CD4-positive, alpha-beta T cell (primary cell): Measurements from ENCODE around the gene MRPL53. TPM values are rescaled to one million over a fixed set of nuclear protein-coding genes. Genes with fewer than 3 reads are reported as not detected.

Experiments
- ATAC-seq: fragments of 200-7000 bp; cut with Tn5 transposase; one replicate; pipeline ENCODE4 v1.10.0; 2022; ENCODE audit warnings: mild to moderate bottlenecking; ENCODE audit not compliant: poor library complexity
- CTCF ChIA-PET: fragments of 350-600 bp; sonication (Branson Sonifier 250); formaldehyde crosslinking; loops from one replicate; lab custom pipeline; 2021; ENCODE audit warnings: antibody characterized with exemption, inconsistent platforms; lab: Charles Lee
- POLR2A ChIA-PET: fragments of 350-600 bp; sonication (Branson Sonifier 250); formaldehyde crosslinking; loops from one replicate; lab custom pipeline; 2021; ENCODE audit warnings: antibody characterized with exemption, inconsistent platforms; lab: Charles Lee
- DNase-seq, 14 experiments: peaks; one replicate each; pipeline ENCODE4 v3.0.0-alpha.2; 2013 to 2020; ENCODE audit warnings: mixed read lengths in 2 of 14
- H3K27ac ChIP-seq, 2 donors: one replicate each; pipeline versions ENCODE4 v1.5.1 to v1.7.0; 2013; ENCODE audit warnings: low read length in 2 of 2, low read depth in 1 of 2, mild to moderate bottlenecking in 1 of 2
- H3K27me3 ChIP-seq, 2 experiments: 1 replicate in 1 of 2; 2 replicates in 1 of 2; pipeline versions ENCODE4 v1.6.1 to v1.7.0; 2013; ENCODE audit warnings: low read length in 2 of 2, control low read depth in 1 of 2, mild to moderate bottlenecking in 1 of 2, moderate library complexity in 1 of 2; ENCODE audit not compliant: insufficient read depth in 2 of 2, control insufficient read depth in 1 of 2
- H3K36me3 ChIP-seq: one replicate; pipeline ENCODE4 v1.6.1; 2013; ENCODE audit warnings: low read length, control low read depth; ENCODE audit not compliant: insufficient read depth
- H3K4me1 ChIP-seq: one replicate; pipeline ENCODE4 v1.6.1; 2013; ENCODE audit warnings: low read length, control low read depth; ENCODE audit not compliant: insufficient read depth
- H3K4me3 ChIP-seq: one replicate; pipeline ENCODE4 v1.5.1; 2013; ENCODE audit warnings: mild to moderate bottlenecking, low read length, moderate library complexity
- H3K9me3 ChIP-seq, 2 experiments: 1 replicate in 1 of 2; 2 replicates in 1 of 2; pipeline versions ENCODE4 v1.6.1 to v1.7.0; 2013; ENCODE audit warnings: low read length in 2 of 2, mild to moderate bottlenecking in 2 of 2, control low read depth in 1 of 2, moderate library complexity in 1 of 2; ENCODE audit not compliant: control insufficient read depth in 1 of 2, insufficient read depth in 1 of 2
- H3K27ac Mint-ChIP-seq: one replicate; pipeline ENCODE4 v1.8.0; 2020; ENCODE audit warnings: mixed read lengths
- H3K27me3 Mint-ChIP-seq: one replicate; pipeline ENCODE4 v1.8.0; 2021; ENCODE audit warnings: mixed read lengths
- H3K36me3 Mint-ChIP-seq: one replicate; pipeline ENCODE4 v1.8.0; 2021; ENCODE audit warnings: low read depth, mixed read lengths
- H3K4me1 Mint-ChIP-seq: one replicate; pipeline ENCODE4 v1.8.0; 2021; ENCODE audit warnings: low read depth, mixed read lengths
- H3K4me3 Mint-ChIP-seq: one replicate; pipeline ENCODE4 v1.8.0; 2020; ENCODE audit warnings: mild to moderate bottlenecking, mixed read lengths
- H3K9me3 Mint-ChIP-seq: one replicate; pipeline ENCODE4 v1.8.0; 2020; ENCODE audit warnings: mixed read lengths
- intact Hi-C, 2 experiments: fragments of 100-400 bp; cut with DNase I in 1 of 2; cut with micrococcal nuclease in 1 of 2; formaldehyde crosslinking; loops; one replicate each; pipeline versions ENCODE4 v1.15.1 to v1.9.0; 2023 to 2025; cut with DNase I, micrococcal nuclease
- total RNA-seq, 174 experiments: library from RNA in 2 of 174; stranded (reverse) in 2 of 174; gene quantifications; one replicate each; pipeline ENCODE4 v1.2.3 and lab custom pipeline; 2021 to 2026
- TF ChIP-seq, protein P1 (sequence below): fragments of 200-600 bp; IDR thresholded peaks from one replicate; pipeline ENCODE4 v1.8.0; 2022; ENCODE audit warnings: antibody characterized with exemption, mild to moderate bottlenecking

The MRPL53 gene
- total RNA-seq, 2 experiments from 2014 or later, result 39.5 to 44.3 TPM

DNA sequence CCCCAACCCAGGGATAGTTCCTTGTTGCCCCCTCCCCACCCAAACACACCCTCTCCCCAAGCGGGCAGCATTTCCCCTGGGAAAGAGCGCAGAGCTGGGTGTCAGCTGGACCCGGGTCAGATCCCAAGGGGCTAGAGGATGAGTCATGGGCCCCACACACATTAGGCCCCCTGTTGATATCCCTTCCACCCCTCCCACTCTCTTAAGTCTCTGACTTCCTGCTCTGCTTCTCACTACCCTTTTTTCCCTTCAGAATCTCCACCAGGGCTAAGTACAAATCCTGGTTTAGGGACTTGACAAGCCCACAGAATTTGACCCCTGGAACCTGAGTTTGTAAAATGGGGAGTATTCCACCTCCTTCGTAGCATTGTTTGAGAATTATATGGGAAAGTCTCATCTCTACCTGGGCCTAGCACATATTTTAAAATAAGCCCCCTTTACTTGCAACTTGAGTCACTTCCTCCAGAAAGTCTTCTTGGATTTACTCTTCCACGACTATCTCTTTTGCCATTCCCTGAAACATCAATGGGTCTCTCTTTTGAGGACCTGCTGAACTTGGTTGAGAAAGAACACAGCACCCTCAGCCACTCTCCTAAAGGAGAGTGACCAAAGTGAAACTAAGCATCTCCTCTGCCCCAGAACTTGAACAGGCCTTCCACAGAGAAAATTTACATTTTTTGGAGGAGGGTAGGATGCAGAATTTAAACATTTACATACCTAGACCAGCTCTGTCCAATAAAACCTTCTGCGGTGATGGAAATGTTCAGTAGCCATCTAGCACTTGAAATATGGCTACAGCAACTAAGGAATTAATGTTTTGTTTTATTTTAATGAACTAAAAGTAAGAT is 35.4 kb downstream of the MRPL53 start:
- ATAC-seq (no peak), DNase-seq (no peak)
- intact Hi-C loops, result no loop called here
- peaks cover 23% of the 10 kb centered on the region for H3K4me1 ChIP-seq
- H3K27ac ChIP-seq, result no peak overlapping the region
- Mint-ChIP-seq H3K4me3 (no peak overlapping the region), H3K9me3 (no peaks in the 10 kb centered on the region), H3K4me1 (peaks cover 4% of the 10 kb centered on the region), H3K27ac (no peak overlapping the region), H3K27me3 (peaks cover 32% of the 10 kb centered on the region), H3K36me3 (no peaks in the 10 kb centered on the region)
- H3K4me3 ChIP-seq, result no peak overlapping the region
- ChIA-PET CTCF (no interaction called here), POLR2A (no interaction called here)
- peaks cover 0 to 26% of the 10 kb centered on the region in 2 experiments for H3K9me3 ChIP-seq
- TF ChIP-seq, protein P1, sequence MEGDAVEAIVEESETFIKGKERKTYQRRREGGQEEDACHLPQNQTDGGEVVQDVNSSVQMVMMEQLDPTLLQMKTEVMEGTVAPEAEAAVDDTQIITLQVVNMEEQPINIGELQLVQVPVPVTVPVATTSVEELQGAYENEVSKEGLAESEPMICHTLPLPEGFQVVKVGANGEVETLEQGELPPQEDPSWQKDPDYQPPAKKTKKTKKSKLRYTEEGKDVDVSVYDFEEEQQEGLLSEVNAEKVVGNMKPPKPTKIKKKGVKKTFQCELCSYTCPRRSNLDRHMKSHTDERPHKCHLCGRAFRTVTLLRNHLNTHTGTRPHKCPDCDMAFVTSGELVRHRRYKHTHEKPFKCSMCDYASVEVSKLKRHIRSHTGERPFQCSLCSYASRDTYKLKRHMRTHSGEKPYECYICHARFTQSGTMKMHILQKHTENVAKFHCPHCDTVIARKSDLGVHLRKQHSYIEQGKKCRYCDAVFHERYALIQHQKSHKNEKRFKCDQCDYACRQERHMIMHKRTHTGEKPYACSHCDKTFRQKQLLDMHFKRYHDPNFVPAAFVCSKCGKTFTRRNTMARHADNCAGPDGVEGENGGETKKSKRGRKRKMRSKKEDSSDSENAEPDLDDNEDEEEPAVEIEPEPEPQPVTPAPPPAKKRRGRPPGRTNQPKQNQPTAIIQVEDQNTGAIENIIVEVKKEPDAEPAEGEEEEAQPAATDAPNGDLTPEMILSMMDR, result no peak
- no peaks in the 10 kb centered on the region for H3K36me3 ChIP-seq
- peaks cover 24 to 29% of the 10 kb centered on the region in 2 experiments for H3K27me3 ChIP-seq

DNA sequence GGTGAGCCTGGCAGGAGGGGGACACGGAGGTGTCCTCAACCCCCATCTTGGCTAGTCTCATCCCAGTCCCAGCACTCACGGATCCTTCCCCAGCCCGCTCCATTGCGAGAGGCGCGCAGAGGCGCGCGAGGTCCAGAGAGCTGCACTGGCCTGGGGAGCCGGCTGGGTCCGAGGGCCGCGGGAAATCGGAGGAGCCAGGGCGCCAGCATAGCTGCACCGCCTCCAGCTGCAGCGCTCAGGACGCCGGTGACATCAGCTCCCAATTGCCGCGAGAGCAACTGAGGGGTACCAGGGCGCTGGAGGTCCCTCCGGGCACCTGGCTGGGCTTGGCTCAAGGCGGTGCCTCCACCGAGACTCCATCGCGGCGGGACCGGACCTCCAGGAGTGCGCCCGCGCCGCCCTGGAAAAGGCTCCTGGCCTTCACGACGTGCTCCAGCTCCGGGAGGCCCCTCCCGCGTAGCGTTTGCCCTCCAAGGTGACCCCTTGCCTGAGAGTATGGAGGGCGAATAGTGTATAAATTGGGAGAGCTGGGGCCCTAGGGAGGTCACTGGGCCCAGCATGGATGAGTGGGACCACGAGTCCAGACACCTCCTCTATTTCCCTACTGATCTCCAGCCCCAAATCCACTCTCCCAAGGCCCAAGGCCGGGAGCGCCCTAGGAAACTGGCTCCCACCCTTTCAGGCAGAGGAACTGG is 36.2 kb downstream of the MRPL53 start:
- Histone ChIP-seq H3K9me3 (peaks cover 0 to 20% of the 10 kb centered on the region in 2 experiments), H3K4me1 (peaks cover 15% of the 10 kb centered on the region), H3K27me3 (peaks cover 19 to 22% of the 10 kb centered on the region in 2 experiments), H3K4me3 (no peak overlapping the region), H3K36me3 (no peaks in the 10 kb centered on the region), H3K27ac (no peak overlapping the region)
- H3K9me3 Mint-ChIP-seq, result no peaks in the 10 kb centered on the region
- ChIA-PET CTCF (no interaction called here), POLR2A (no interaction called here)
- no peak overlapping the region for H3K4me3 Mint-ChIP-seq
- intact Hi-C loops, result no loop called here
- no peak overlapping the region for H3K27ac Mint-ChIP-seq
- TF ChIP-seq, protein P1, result no peak
- no peak for ATAC-seq
- DNase-seq, result no peak
- H3K4me1 Mint-ChIP-seq, result peaks cover 4% of the 10 kb centered on the region
- H3K36me3 Mint-ChIP-seq, result no peaks in the 10 kb centered on the region
- H3K27me3 Mint-ChIP-seq, result peaks cover 31% of the 10 kb centered on the region

DNA sequence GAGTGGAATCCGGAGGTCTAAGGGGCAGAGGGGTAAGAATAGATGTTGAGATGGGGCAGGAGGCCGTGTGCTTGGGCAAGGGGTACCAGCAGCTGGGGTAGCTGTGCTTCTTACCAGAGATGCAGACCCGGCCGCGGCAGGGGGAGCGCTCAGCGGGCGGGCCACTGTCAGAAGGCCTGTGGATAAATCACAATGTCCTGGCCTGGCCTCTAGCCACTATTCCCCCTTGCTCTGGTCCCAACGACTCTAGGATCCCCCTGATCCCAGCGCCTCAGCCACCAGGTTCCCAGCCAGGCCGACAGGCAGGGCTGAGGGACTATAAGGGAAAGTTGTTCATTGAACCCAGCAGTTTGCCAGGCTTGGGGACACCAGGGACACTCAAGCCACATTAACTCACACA is 42.0 kb downstream of the MRPL53 start:
- no peaks in the 10 kb centered on the region for H3K9me3 Mint-ChIP-seq
- H3K27me3 Mint-ChIP-seq, result no peaks in the 10 kb centered on the region
- intact Hi-C loops, result no loop called here
- ATAC-seq, result no peak
- ChIA-PET POLR2A (interaction anchor here (1.3 kb wide), 1 partner anchor 10 kb away, joined by 3 read pairs; no protein-coding TSS in a partner anchor), CTCF (interaction anchor here (1.2 to 1.7 kb wide), 2 partner anchors 9 to 39 kb away, joined by 3 to 6 read pairs; no protein-coding TSS in a partner anchor)
- no peaks in the 10 kb centered on the region for H3K4me1 Mint-ChIP-seq
- H3K27ac ChIP-seq, result no peak overlapping the region
- peaks cover 3% of the 10 kb centered on the region for H3K36me3 ChIP-seq
- H3K4me3 ChIP-seq, result no peak overlapping the region
- H3K4me1 ChIP-seq, result no peaks in the 10 kb centered on the region
- H3K27me3 ChIP-seq, result no peaks in the 10 kb centered on the region
- H3K9me3 ChIP-seq, result no peaks in the 10 kb centered on the region
- no peak for DNase-seq
- H3K36me3 Mint-ChIP-seq, result peaks cover 8% of the 10 kb centered on the region
- TF ChIP-seq, protein P1, result no peak
- H3K4me3 Mint-ChIP-seq, result no peak overlapping the region
- no peak overlapping the region for H3K27ac Mint-ChIP-seq
